Neural cell (in vitro differentiated cells): ENCODE measurements around the gene SLC9A5. TPM values are rescaled to one million over a fixed set of nuclear protein-coding genes. Genes with fewer than 3 reads are reported as not detected.

Source experiments
- H2AFZ ChIP-seq: fragments of 200-600, 300-800 bp; sonication (generic), shearing (Covaris generic); 2 replicates; pipeline ENCODE4 v1.6.0; 2014; ENCODE audit warnings: low read depth, mild to moderate bottlenecking, antibody characterized with exemption, low read length, moderate library complexity
- H3F3A ChIP-seq: fragments of 200-600 bp; shearing (Covaris generic); 2 replicates; pipeline ENCODE4 v1.6.1; 2016; ENCODE audit warnings: mild to moderate bottlenecking, moderate library complexity, mixed read lengths, antibody characterized with exemption, low read length; ENCODE audit not compliant: insufficient read depth, poor library complexity, severe bottlenecking
- H3K27ac ChIP-seq: fragments of 200-600, 300-800 bp; sonication (generic), shearing (Covaris generic); 2 replicates; pipeline ENCODE4 v1.5.1; 2014; ENCODE audit warnings: mild to moderate bottlenecking, low read length, moderate library complexity
- H3K27me3 ChIP-seq: fragments of 300-800, 200-600 bp; sonication (generic), shearing (Covaris generic); 2 replicates; pipeline ENCODE4 v1.6.0; 2014; ENCODE audit warnings: mild to moderate bottlenecking, low read depth, low read length, moderate library complexity; ENCODE audit not compliant: insufficient read depth
- H3K36me3 ChIP-seq: fragments of 300-800, 200-600 bp; sonication (generic), shearing (Covaris generic); 2 replicates; pipeline ENCODE4 v1.5.1; 2014; ENCODE audit warnings: mild to moderate bottlenecking, antibody characterized with exemption, low read length, moderate library complexity; ENCODE audit not compliant: insufficient read depth
- H3K4me2 ChIP-seq: fragments of 300-800, 200-600 bp; sonication (generic), shearing (Covaris generic); 2 replicates; pipeline ENCODE4 v1.6.0; 2014; ENCODE audit warnings: mild to moderate bottlenecking, low read length
- H3K4me3 ChIP-seq: fragments of 300-800, 200-600 bp; sonication (generic), shearing (Covaris generic); 2 replicates; pipeline ENCODE4 v1.5.1; 2014; ENCODE audit warnings: mild to moderate bottlenecking, low read length, moderate library complexity
- H3K79me2 ChIP-seq: fragments of 200-600 bp; shearing (Covaris generic); replicated peaks from 2 replicates; pipeline ENCODE4 v1.6.0; 2014; ENCODE audit warnings: mild to moderate bottlenecking, low read length, moderate library complexity; ENCODE audit not compliant: insufficient read depth
- H3K9ac ChIP-seq: fragments of 300-800, 200-600 bp; sonication (generic), shearing (Covaris generic); 2 replicates; pipeline ENCODE4 v1.6.1; 2016; ENCODE audit warnings: mild to moderate bottlenecking, low read length, mixed read lengths
- H3K9me2 ChIP-seq: fragments of 200-600 bp; shearing (Covaris generic); 2 replicates; pipeline ENCODE4 v1.6.1; 2016; ENCODE audit warnings: mild to moderate bottlenecking, low read length, mixed read lengths; ENCODE audit not compliant: insufficient read depth
- H3K9me3 ChIP-seq: fragments of 200-600, 300-800 bp; sonication (generic), shearing (Covaris generic); 2 replicates; pipeline ENCODE4 v1.6.1; 2016; ENCODE audit warnings: mild to moderate bottlenecking, mixed run types, low read length, moderate library complexity, mixed read lengths
- H4K20me1 ChIP-seq: fragments of 200-600 bp; shearing (Covaris generic); 2 replicates; pipeline ENCODE4 v1.6.1; 2016; ENCODE audit warnings: mild to moderate bottlenecking, mixed run types; ENCODE audit not compliant: insufficient read depth
- EP300 ChIP-seq: fragments of 450-650 bp; conservative IDR thresholded peaks from 2 replicates; pipeline ENCODE4 v1.6.1; 2014; ENCODE audit warnings: antibody characterized with exemption, mild to moderate bottlenecking, moderate library complexity; ENCODE audit not compliant: poor library complexity, severe bottlenecking
- EZH2 ChIP-seq: fragments of 200-600, 300-800 bp; shearing (Covaris generic), sonication (generic); IDR thresholded peaks from 2 replicates; pipeline ENCODE4 v1.6.1; 2014; ENCODE audit warnings: antibody characterized with exemption, low read length, borderline replicate concordance, mild to moderate bottlenecking; ENCODE audit not compliant: insufficient read depth, poor library complexity, severe bottlenecking
- MXI1 ChIP-seq: fragments of 450-650 bp; conservative IDR thresholded peaks from 2 replicates; pipeline ENCODE4 v1.6.1; 2014; ENCODE audit warnings: antibody characterized with exemption, mild to moderate bottlenecking; ENCODE audit not compliant: poor library complexity, severe bottlenecking
- POLR2AphosphoS5 ChIP-seq: IDR thresholded peaks from 2 replicates; pipeline ENCODE4 v1.6.1; 2012
- RAD21 ChIP-seq: fragments of 450-650 bp; conservative IDR thresholded peaks from 2 replicates; pipeline ENCODE4 v1.6.1; 2014; ENCODE audit warnings: antibody characterized with exemption, mild to moderate bottlenecking, moderate library complexity
- SMC3 ChIP-seq: fragments of 450-650 bp; conservative IDR thresholded peaks from 2 replicates; pipeline ENCODE4 v1.6.1; 2014; ENCODE audit warnings: antibody characterized with exemption, mild to moderate bottlenecking, moderate library complexity; ENCODE audit not compliant: poor library complexity
- TAF1 ChIP-seq: IDR thresholded peaks from 2 replicates; pipeline ENCODE4 v1.6.1; 2012; ENCODE audit warnings: low read depth
- polyA plus RNA-seq: library from polyadenylated mRNA; depleted of rRNA; stranded (reverse); fragments of >200 nt; gene quantifications from 2 replicates; pipeline ENCODE4 v1.2.3, GENCODE V29; 2014
- TF ChIP-seq, protein P1 (sequence below): IDR thresholded peaks from 2 replicates; pipeline ENCODE4 v1.6.1; 2012; ENCODE audit warnings: borderline replicate concordance
- TF ChIP-seq, protein P2 (sequence below): fragments of 450-650 bp; IDR thresholded peaks from 2 replicates; pipeline ENCODE4 v1.5.1; 2014; ENCODE audit warnings: antibody characterized with exemption, mild to moderate bottlenecking, moderate library complexity; ENCODE audit not compliant: poor library complexity, severe bottlenecking

Gene SLC9A5
- polyA plus RNA-seq, 1 donor from 2014 or later: 1.8 TPM

DNA sequence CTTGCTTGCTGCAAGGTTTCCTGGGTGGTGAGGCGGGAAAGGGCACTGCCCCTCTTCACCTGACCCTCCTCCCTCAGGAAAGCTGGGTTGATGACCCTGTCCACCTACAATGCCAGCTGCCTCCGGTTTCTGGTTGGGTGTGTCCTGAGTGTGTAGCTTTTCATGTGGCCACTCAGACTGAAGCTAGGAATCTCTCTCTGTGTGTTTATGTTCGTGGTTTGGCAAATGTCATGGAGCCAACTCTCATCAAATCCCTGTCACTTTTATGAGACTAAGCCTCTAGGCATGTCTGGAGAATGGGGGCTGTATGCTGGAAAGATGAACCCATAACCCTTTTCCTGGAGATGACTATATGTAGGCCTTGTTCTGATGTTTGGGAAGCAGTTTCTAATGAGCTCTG, 47.6 kb downstream of the SLC9A5 start:
- Histone ChIP-seq H3K9ac (no peak overlapping the region), H3F3A (no peaks in the 10 kb centered on the region), H3K27me3 (no peaks in the 10 kb centered on the region), H3K79me2 (no peaks in the 10 kb centered on the region), H3K36me3 (no peaks in the 10 kb centered on the region), H3K9me2 (no peaks in the 10 kb centered on the region), H3K9me3 (no peaks in the 10 kb centered on the region), H3K27ac (no peak overlapping the region), H3K4me2 (no peak overlapping the region), H4K20me1 (no peaks in the 10 kb centered on the region), H2AFZ (no peak overlapping the region), H3K4me3 (no peak overlapping the region)
- TF ChIP-seq EP300 (no peak), TAF1 (no peak), SMC3 (no peak), RAD21 (no peak), POLR2AphosphoS5 (no peak), EZH2 (no peak)
- TF ChIP-seq, protein P1, sequence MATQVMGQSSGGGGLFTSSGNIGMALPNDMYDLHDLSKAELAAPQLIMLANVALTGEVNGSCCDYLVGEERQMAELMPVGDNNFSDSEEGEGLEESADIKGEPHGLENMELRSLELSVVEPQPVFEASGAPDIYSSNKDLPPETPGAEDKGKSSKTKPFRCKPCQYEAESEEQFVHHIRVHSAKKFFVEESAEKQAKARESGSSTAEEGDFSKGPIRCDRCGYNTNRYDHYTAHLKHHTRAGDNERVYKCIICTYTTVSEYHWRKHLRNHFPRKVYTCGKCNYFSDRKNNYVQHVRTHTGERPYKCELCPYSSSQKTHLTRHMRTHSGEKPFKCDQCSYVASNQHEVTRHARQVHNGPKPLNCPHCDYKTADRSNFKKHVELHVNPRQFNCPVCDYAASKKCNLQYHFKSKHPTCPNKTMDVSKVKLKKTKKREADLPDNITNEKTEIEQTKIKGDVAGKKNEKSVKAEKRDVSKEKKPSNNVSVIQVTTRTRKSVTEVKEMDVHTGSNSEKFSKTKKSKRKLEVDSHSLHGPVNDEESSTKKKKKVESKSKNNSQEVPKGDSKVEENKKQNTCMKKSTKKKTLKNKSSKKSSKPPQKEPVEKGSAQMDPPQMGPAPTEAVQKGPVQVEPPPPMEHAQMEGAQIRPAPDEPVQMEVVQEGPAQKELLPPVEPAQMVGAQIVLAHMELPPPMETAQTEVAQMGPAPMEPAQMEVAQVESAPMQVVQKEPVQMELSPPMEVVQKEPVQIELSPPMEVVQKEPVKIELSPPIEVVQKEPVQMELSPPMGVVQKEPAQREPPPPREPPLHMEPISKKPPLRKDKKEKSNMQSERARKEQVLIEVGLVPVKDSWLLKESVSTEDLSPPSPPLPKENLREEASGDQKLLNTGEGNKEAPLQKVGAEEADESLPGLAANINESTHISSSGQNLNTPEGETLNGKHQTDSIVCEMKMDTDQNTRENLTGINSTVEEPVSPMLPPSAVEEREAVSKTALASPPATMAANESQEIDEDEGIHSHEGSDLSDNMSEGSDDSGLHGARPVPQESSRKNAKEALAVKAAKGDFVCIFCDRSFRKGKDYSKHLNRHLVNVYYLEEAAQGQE: no peak

DNA sequence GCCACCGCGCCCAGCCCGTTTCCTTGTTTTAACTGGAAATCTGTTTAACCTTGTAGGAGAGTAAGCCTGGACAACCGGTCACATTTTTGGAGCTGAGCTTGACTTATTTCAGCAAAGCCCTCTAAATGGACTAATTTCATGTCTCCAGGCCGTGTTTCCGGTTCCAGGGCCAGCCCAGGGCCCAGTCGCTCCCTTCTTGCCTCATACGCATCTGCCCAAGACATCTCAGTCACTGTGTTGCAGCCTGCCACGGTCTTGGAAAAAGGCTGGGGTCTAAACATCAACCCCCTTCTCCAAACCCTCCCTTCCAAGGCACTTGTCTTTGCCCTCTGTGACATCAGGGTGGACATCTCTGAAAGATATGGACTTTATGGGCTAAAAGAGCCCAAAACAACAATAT, 49.5 kb downstream of the SLC9A5 start:
- no peak overlapping the region for H3K4me3 ChIP-seq
- TF ChIP-seq, protein P2, sequence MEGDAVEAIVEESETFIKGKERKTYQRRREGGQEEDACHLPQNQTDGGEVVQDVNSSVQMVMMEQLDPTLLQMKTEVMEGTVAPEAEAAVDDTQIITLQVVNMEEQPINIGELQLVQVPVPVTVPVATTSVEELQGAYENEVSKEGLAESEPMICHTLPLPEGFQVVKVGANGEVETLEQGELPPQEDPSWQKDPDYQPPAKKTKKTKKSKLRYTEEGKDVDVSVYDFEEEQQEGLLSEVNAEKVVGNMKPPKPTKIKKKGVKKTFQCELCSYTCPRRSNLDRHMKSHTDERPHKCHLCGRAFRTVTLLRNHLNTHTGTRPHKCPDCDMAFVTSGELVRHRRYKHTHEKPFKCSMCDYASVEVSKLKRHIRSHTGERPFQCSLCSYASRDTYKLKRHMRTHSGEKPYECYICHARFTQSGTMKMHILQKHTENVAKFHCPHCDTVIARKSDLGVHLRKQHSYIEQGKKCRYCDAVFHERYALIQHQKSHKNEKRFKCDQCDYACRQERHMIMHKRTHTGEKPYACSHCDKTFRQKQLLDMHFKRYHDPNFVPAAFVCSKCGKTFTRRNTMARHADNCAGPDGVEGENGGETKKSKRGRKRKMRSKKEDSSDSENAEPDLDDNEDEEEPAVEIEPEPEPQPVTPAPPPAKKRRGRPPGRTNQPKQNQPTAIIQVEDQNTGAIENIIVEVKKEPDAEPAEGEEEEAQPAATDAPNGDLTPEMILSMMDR: no peak
- no peak for TF ChIP-seq EP300
- TF ChIP-seq EZH2: no peak
- TF ChIP-seq TAF1: no peak
- no peak for TF ChIP-seq POLR2AphosphoS5
- TF ChIP-seq MXI1: no peak
- TF ChIP-seq RAD21: no peak
- TF ChIP-seq SMC3: no peak
- TF ChIP-seq, protein P1: no peak
- H3F3A ChIP-seq: no peaks in the 10 kb centered on the region
- no peaks in the 10 kb centered on the region for H3K9me3 ChIP-seq
- H3K36me3 ChIP-seq: no peaks in the 10 kb centered on the region
- no peak overlapping the region for H3K9ac ChIP-seq
- no peak overlapping the region for H3K27ac ChIP-seq
- H3K4me2 ChIP-seq: no peak overlapping the region
- H2AFZ ChIP-seq: no peak overlapping the region
- H4K20me1 ChIP-seq: no peaks in the 10 kb centered on the region
- H3K9me2 ChIP-seq: no peaks in the 10 kb centered on the region
- no peaks in the 10 kb centered on the region for H3K27me3 ChIP-seq
- no peaks in the 10 kb centered on the region for H3K79me2 ChIP-seq
